Measurements from ENCODE around the gene USP24.

DNA sequence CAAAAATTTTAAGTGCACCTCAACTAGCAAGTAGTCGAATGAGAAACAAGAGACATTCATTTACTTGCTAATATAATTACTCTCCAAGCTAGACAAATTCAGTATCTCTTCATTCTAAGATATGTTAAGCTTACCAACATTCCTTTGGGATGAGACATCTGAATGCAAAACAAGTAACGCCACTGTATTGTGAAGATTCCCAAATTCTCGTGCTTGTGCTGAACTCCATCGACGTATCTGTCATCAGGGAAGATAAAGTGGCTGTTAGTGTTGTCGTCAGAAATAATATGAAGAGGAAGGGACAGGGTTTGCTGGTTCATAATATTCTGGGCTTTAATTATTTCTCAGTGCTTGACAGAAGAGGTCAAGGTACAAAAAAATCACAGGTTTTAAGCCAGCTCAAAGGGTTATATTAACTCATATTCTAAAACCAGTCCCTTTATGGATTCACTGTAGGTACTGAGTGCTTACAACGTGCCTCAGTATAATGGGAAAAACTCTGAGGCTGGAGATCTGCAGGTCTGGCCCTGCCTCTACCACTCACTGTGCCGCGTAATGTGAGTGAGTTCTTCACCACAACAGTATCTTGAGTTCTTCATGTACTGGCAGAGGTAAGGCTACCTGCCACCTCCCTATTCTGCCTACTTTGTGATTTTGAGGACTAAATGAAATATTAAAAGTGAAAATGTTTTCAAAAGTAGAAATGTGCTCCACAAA lies 133.8 kb downstream of the USP24 start:
- TF ChIP-seq POLR2AphosphoS5 (IDR thresholded peaks at IDR 0.05; ENCODE audit: borderline replicate concordance, low read depth, low read length) = no peak
- no peak for TF ChIP-seq EZH2 (IDR thresholded peaks at IDR 0.05)

All from SK-N-MC (cell line).